ENCODE measurements around the gene SPPL2B. TPM values are rescaled to one million over a fixed set of nuclear protein-coding genes. Genes with fewer than 3 reads are reported as not detected.

Gene SPPL2B
- total RNA-seq, 1 experiment from 2014 or later = 73.7 TPM

GRCh38 chr19:2338055-2338615 lies 9.7 kb downstream of the SPPL2B start:
- Histone ChIP-seq H2BK15ac (ENCODE audit: low read depth, low read length) (no peak overlapping the region), H4K20me1 (ENCODE audit: control insufficient read depth, insufficient read depth, insufficient read length) (no peaks in the 10 kb centered on the region), H2BK20ac (ENCODE audit: low read depth, low read length, poor library complexity, severe bottlenecking) (no peak overlapping the region), H2BK5ac (ENCODE audit: insufficient read length, low read length) (no peak overlapping the region), H3K56ac (ENCODE audit: insufficient read length, low read depth, low read length) (no peak overlapping the region), H3K27ac (ENCODE audit: insufficient read length, low read depth, low read length) (no peak overlapping the region), H3K4me2 (ENCODE audit: insufficient read depth, insufficient read length, low read length) (no peak overlapping the region), H2AK5ac (ENCODE audit: insufficient read length, low read length) (no peak overlapping the region), H3K4ac (ENCODE audit: low read depth, low read length) (no peak overlapping the region), H4K5ac (ENCODE audit: insufficient read length, low read depth, low read length) (no peak overlapping the region), H3K18ac (ENCODE audit: insufficient read length, low read depth, low read length) (no peak overlapping the region), H3K9ac (ENCODE audit: extremely low read depth, insufficient read length, low read length) (no peak overlapping the region), H4K91ac (ENCODE audit: insufficient read length, low read depth, low read length) (no peak overlapping the region), H2BK12ac (ENCODE audit: insufficient read length, low read depth, low read length) (no peak overlapping the region), H4K8ac (replicated peaks; ENCODE audit: insufficient read length, low read depth, low read length) (no peak overlapping the region), H3K23ac (ENCODE audit: insufficient read length, low read depth, low read length) (no peak overlapping the region), H2AFZ (ENCODE audit: low read length) (no peak overlapping the region), H3K9me3 (ENCODE audit: control insufficient read depth, low read depth, low read length) (no peaks in the 10 kb centered on the region), H3T11ph (ENCODE audit: low read length) (no peak overlapping the region), H3K27me3 (ENCODE audit: insufficient read depth, low read length) (no peaks in the 10 kb centered on the region), H3K23me2 (ENCODE audit: insufficient read length, low read depth, low read length, poor library complexity, severe bottlenecking) (no peaks in the 10 kb centered on the region), H3K79me2 (ENCODE audit: insufficient read depth, low read length) (peaks cover 3% of the 10 kb centered on the region; the same call in 1 of the 2 replicates), H3K14ac (ENCODE audit: insufficient read depth, low read length) (no peak overlapping the region), H3K79me1 (ENCODE audit: insufficient read depth, low read depth, low read length, poor library complexity, severe bottlenecking) (peaks cover 2% of the 10 kb centered on the region), H2BK120ac (ENCODE audit: low read depth, low read length, poor library complexity, severe bottlenecking) (no peak overlapping the region), H3K4me1 (ENCODE audit: insufficient read depth, low read length) (no peaks in the 10 kb centered on the region)
- no CpG with 5 or more reads among the region's 21 CpGs for WGBS (ENCODE audit: extremely low coverage, insufficient read length, low lambda C conversion rate)
- no peak for DNase-seq
- peaks cover 5 to 26% (median 13%) of the 10 kb centered on the region in 3 experiments; a peak in 6 of 7 replicates for H3K36me3 Mint-ChIP-seq (ENCODE audit: insufficient read depth in 1 of 3, low read depth in 3 of 3)
- peaks cover 0 to 13% of the 10 kb centered on the region in 2 experiments; a peak in 2 of 4 replicates for H3K4me1 Mint-ChIP-seq
- TF ChIP-seq, protein P1, sequence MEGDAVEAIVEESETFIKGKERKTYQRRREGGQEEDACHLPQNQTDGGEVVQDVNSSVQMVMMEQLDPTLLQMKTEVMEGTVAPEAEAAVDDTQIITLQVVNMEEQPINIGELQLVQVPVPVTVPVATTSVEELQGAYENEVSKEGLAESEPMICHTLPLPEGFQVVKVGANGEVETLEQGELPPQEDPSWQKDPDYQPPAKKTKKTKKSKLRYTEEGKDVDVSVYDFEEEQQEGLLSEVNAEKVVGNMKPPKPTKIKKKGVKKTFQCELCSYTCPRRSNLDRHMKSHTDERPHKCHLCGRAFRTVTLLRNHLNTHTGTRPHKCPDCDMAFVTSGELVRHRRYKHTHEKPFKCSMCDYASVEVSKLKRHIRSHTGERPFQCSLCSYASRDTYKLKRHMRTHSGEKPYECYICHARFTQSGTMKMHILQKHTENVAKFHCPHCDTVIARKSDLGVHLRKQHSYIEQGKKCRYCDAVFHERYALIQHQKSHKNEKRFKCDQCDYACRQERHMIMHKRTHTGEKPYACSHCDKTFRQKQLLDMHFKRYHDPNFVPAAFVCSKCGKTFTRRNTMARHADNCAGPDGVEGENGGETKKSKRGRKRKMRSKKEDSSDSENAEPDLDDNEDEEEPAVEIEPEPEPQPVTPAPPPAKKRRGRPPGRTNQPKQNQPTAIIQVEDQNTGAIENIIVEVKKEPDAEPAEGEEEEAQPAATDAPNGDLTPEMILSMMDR (conservative IDR thresholded peaks at IDR 0.05) = no peak
- H3K27ac Mint-ChIP-seq = no peak overlapping the region
- no peak overlapping the region for H3K4me3 Mint-ChIP-seq
- H3K27me3 Mint-ChIP-seq (ENCODE audit: low read depth) = no peaks in the 10 kb centered on the region
- H3K9me3 Mint-ChIP-seq = peaks cover 3 to 6% of the 10 kb centered on the region in 2 experiments; a peak in 4 of 5 replicates

Data from H9 (cell line).